ENCODE results near the gene UNKL.

UNKL gene

DNA sequence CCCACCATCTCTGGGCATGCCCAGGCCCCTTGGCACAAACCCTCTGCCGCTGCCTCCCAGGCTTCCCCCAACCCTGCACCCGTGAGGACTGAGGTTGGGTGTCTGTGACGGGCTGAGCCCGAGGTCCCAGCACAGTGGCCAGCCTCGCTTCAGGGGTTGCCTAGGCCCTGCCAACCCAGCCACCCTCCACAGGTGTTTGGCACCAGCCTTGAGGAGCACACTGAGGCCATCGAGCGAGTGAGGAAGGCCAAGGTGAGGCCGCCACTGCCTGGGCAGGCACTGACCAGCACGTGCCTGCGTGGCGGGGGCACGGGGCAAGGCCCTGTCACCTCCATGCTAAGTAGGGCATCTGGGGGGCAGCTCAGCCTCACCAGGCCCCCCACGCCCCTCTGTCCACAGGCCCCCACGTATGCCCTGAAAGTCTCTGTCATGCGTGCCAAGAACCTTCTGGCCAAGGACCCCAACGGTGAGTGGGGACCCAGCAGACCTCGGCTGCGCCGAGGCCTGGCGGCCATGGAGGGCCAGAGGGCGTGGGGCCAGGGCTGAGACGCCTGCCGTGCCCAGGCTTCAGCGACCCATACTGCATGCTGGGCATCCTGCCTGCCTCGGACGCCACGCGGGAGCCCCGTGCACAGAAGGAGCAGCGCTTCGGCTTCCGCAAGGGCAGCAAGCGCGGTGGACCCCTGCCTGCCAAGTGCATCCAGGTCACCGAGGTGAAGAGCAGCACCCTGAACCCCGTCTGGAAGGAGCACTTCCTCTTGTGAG lies 73.6 kb downstream of the UNKL start:
- no peak for FAIRE-seq
- no peak for DNase-seq (ENCODE audit: insufficient read length, low spot score)
- no peak for TF ChIP-seq CTCF (IDR thresholded peaks at IDR 0.05; ENCODE audit: insufficient read depth, missing control alignments)

DNA sequence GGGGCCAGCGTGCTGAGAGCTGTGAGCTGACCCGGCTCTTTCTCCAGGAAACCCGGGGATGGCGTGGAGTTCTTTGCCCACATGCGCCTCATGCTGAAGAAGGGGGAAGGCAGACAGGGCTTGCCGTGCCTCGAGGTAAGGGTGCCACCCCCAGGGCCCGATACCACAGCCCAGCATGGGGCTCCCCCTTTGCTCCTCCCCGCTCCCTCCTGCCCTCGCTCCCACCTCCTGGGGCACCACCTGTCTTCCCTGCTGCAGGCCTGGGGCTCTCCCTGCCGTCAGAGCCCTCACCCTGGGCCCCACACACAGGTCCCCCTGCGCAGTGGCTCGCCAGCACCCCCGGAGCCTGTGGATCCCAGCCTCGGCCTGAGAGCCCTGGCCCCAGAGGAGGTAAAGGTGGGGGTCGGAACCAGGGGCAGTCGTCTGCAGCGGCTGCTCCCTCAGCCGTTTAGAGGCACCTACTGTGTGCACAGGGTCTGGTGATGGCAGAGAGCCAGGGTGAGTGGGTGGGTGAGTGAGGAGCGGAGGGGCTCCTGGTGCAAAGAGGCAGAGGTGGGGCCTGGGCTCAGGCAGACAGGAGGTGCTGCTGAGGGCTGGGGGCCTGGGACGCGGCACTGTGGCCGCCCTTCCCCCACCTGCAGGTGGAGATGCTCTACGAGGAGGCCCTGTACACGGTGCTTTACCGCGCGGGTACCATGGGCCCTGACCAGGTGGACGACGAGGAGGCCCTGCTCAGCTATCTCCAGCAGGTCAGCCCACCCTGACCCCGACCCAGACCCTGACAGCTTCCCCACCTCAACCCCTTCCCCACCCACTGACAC lies 75.4 kb downstream of the UNKL start:
- TF ChIP-seq CTCF (IDR thresholded peaks at IDR 0.05; ENCODE audit: insufficient read depth, missing control alignments): no peak
- FAIRE-seq (no peak), DNase-seq (ENCODE audit: insufficient read length, low spot score) (no peak)

GRCh38 chr16:1338119-1338730 lies 76.3 kb downstream of the UNKL start:
- TF ChIP-seq CTCF (IDR thresholded peaks at IDR 0.05; ENCODE audit: insufficient read depth, missing control alignments): peak; percentile 37
- DNase-seq (ENCODE audit: insufficient read length, low spot score): peak; percentile 67
- no peak for FAIRE-seq

DNA sequence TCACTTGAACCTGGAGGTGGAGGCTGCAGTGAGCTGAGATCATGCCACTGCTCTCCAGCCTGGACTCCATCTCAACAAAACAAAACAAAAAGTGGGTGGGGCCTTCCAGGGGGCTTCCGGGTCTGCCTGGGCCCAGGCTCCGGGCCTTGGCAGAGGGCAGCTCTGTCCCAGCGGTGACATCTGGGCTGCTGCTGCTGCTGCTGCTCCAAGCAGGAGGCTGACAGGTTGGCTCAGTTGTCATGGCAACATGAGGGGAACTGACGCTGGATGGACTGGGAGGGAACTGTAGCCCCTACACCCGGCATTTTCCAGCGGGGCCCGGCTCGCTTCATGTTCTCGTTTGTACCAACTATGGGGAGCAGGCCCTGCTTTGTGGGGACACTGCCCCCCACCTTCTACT lies 77.0 kb downstream of the UNKL start:
- DNase-seq (ENCODE audit: insufficient read length, low spot score) (no peak), FAIRE-seq (no peak)
- no peak for TF ChIP-seq CTCF (IDR thresholded peaks at IDR 0.05; ENCODE audit: insufficient read depth, missing control alignments)

GRCh38 chr16:1336619-1337018 lies 77.9 kb downstream of the UNKL start:
- DNase-seq (ENCODE audit: insufficient read length, low spot score) (no peak), FAIRE-seq (no peak)
- no peak for TF ChIP-seq CTCF (IDR thresholded peaks at IDR 0.05; ENCODE audit: insufficient read depth, missing control alignments)

- no peak for TF ChIP-seq CTCF (IDR thresholded peaks at IDR 0.05; ENCODE audit: insufficient read depth, missing control alignments)
- FAIRE-seq (no peak), DNase-seq (ENCODE audit: insufficient read length, low spot score) (no peak)
These were observed 78.5 kb downstream of the UNKL start for GRCh38 chr16:1335996-1336395.
